H9 (cell line): ENCODE results near the gene TSPAN11. TPM values are rescaled to one million over a fixed set of nuclear protein-coding genes. Genes with fewer than 3 reads are reported as not detected.

Experiments used
- DNase-seq: peaks from one replicate; pipeline ENCODE4 v3.0.0-alpha.2; 2017
- H2AFZ ChIP-seq: one replicate; pipeline ENCODE4 v1.6.1; 2013; ENCODE audit warnings: mild to moderate bottlenecking, low read length, control low read depth, moderate library complexity
- H2AK5ac ChIP-seq: 2 replicates; pipeline ENCODE4 v1.6.1; 2013; ENCODE audit warnings: low read length, control low read depth, mixed read lengths; ENCODE audit not compliant: insufficient read length
- H2BK120ac ChIP-seq: one replicate; pipeline ENCODE4 v1.6.1; 2013; ENCODE audit warnings: low read depth, mild to moderate bottlenecking, low read length, control low read depth, inconsistent platforms; ENCODE audit not compliant: poor library complexity, severe bottlenecking
- H2BK12ac ChIP-seq: 2 replicates; pipeline ENCODE4 v1.6.1; 2013; ENCODE audit warnings: low read length, control low read depth, mixed read lengths, low read depth; ENCODE audit not compliant: insufficient read length
- H2BK15ac ChIP-seq: 2 replicates; pipeline ENCODE4 v1.6.1; 2013; ENCODE audit warnings: low read depth, low read length, control low read depth
- H2BK20ac ChIP-seq: one replicate; pipeline ENCODE4 v1.6.1; 2013; ENCODE audit warnings: low read depth, mild to moderate bottlenecking, low read length, control low read depth, inconsistent platforms; ENCODE audit not compliant: poor library complexity, severe bottlenecking
- H2BK5ac ChIP-seq: 2 replicates; pipeline ENCODE4 v1.6.1; 2013; ENCODE audit warnings: low read length, control low read depth, mixed read lengths; ENCODE audit not compliant: insufficient read length
- H3K14ac ChIP-seq: 2 replicates; pipeline ENCODE4 v1.6.1; 2013; ENCODE audit warnings: low read length, control low read depth; ENCODE audit not compliant: insufficient read depth
- H3K18ac ChIP-seq: 2 replicates; pipeline ENCODE4 v1.6.1; 2013; ENCODE audit warnings: low read depth, mild to moderate bottlenecking, mixed read lengths, low read length, control low read depth; ENCODE audit not compliant: insufficient read length
- H3K23ac ChIP-seq: 2 replicates; pipeline ENCODE4 v1.6.1; 2013; ENCODE audit warnings: low read length, control low read depth, mixed read lengths, low read depth; ENCODE audit not compliant: insufficient read length
- H3K23me2 ChIP-seq: 2 replicates; pipeline ENCODE4 v1.6.1; 2013; ENCODE audit warnings: low read depth, mild to moderate bottlenecking, mixed read lengths, low read length, control low read depth; ENCODE audit not compliant: insufficient read length, poor library complexity, severe bottlenecking
- H3K27ac ChIP-seq: 2 replicates; pipeline ENCODE4 v1.5.1; 2013; ENCODE audit warnings: low read length, control low read depth, mixed read lengths, low read depth; ENCODE audit not compliant: insufficient read length
- H3K27me3 ChIP-seq: 2 replicates; pipeline ENCODE4 v1.6.1; 2013; ENCODE audit warnings: low read length, control low read depth, inconsistent platforms; ENCODE audit not compliant: insufficient read depth
- H3K4ac ChIP-seq: 2 replicates; pipeline ENCODE4 v1.6.1; 2013; ENCODE audit warnings: low read depth, mild to moderate bottlenecking, control low read depth, inconsistent platforms, low read length, moderate library complexity
- H3K4me1 ChIP-seq: 2 replicates; pipeline ENCODE4 v1.6.1; 2013; ENCODE audit warnings: low read length, control low read depth, inconsistent platforms; ENCODE audit not compliant: insufficient read depth
- H3K4me2 ChIP-seq: 2 replicates; pipeline ENCODE4 v1.6.1; 2013; ENCODE audit warnings: low read length, control low read depth, mixed read lengths; ENCODE audit not compliant: insufficient read length, insufficient read depth
- H3K56ac ChIP-seq: 2 replicates; pipeline ENCODE4 v1.6.1; 2013; ENCODE audit warnings: low read depth, mild to moderate bottlenecking, mixed read lengths, low read length, control low read depth; ENCODE audit not compliant: insufficient read length
- H3K79me1 ChIP-seq: 2 replicates; pipeline ENCODE4 v1.6.1; 2013; ENCODE audit warnings: low read depth, mild to moderate bottlenecking, moderate library complexity, low read length, control low read depth, inconsistent platforms; ENCODE audit not compliant: insufficient read depth, poor library complexity, severe bottlenecking
- H3K79me2 ChIP-seq: 2 replicates; pipeline ENCODE4 v1.6.1; 2013; ENCODE audit warnings: low read length, control low read depth, inconsistent platforms; ENCODE audit not compliant: insufficient read depth
- H3K9ac ChIP-seq: 2 replicates; pipeline ENCODE4 v1.6.1; 2013; ENCODE audit warnings: low read length, control low read depth, mixed read lengths; ENCODE audit not compliant: insufficient read length; ENCODE audit errors: extremely low read depth
- H3K9me3 ChIP-seq: one replicate; pipeline ENCODE4 v1.6.1; 2013; ENCODE audit warnings: low read depth, low read length, inconsistent platforms; ENCODE audit not compliant: control insufficient read depth
- H3T11ph ChIP-seq: one replicate; pipeline ENCODE4 v1.6.1; 2013; ENCODE audit warnings: mild to moderate bottlenecking, low read length, control low read depth, inconsistent platforms
- H4K20me1 ChIP-seq: one replicate; pipeline ENCODE4 v1.6.1; 2013; ENCODE audit not compliant: control insufficient read depth, insufficient read length, insufficient read depth
- H4K5ac ChIP-seq: 2 replicates; pipeline ENCODE4 v1.6.1; 2013; ENCODE audit warnings: low read depth, mild to moderate bottlenecking, mixed read lengths, low read length, control low read depth; ENCODE audit not compliant: insufficient read length
- H4K8ac ChIP-seq: replicated peaks from 2 replicates; pipeline ENCODE4 v1.6.1; 2013; ENCODE audit warnings: low read length, control low read depth, mixed read lengths, low read depth; ENCODE audit not compliant: insufficient read length
- H4K91ac ChIP-seq: 2 replicates; pipeline ENCODE4 v1.6.1; 2013; ENCODE audit warnings: low read depth, mild to moderate bottlenecking, moderate library complexity, mixed read lengths, low read length, control low read depth; ENCODE audit not compliant: insufficient read length
- H3K27ac Mint-ChIP-seq, 3 experiments: 2 replicates in 2 of 3; 3 replicates in 1 of 3; pipeline ENCODE4 v1.8.0; 2020 to 2021; ENCODE audit warnings: mixed read lengths in 3 of 3, mild to moderate bottlenecking in 1 of 3, moderate library complexity in 1 of 3
- H3K27me3 Mint-ChIP-seq: 2 replicates; pipeline ENCODE4 v1.8.0; 2021; ENCODE audit warnings: low read depth, mild to moderate bottlenecking, moderate library complexity, mixed read lengths
- H3K36me3 Mint-ChIP-seq, 3 experiments: 2 replicates in 2 of 3; 3 replicates in 1 of 3; pipeline ENCODE4 v1.8.0; 2020 to 2021; ENCODE audit warnings: low read depth in 3 of 3, mixed read lengths in 3 of 3; ENCODE audit not compliant: insufficient read depth in 1 of 3
- H3K4me1 Mint-ChIP-seq, 2 experiments: 2 replicates each; pipeline ENCODE4 v1.8.0; 2020; ENCODE audit warnings: mixed read lengths in 2 of 2
- H3K4me3 Mint-ChIP-seq, 2 experiments: 2 replicates in 1 of 2; 3 replicates in 1 of 2; pipeline ENCODE4 v1.8.0; 2020 to 2021; ENCODE audit warnings: mild to moderate bottlenecking in 2 of 2, mixed read lengths in 2 of 2, moderate library complexity in 1 of 2
- H3K9me3 Mint-ChIP-seq, 2 experiments: 2 replicates in 1 of 2; 3 replicates in 1 of 2; pipeline ENCODE4 v1.8.0; 2020; ENCODE audit warnings: mild to moderate bottlenecking in 2 of 2, mixed read lengths in 2 of 2, moderate library complexity in 1 of 2
- WGBS: extraction: QIAGEN DNeasy Blood & Tissue Kit; methylation state at CpG from one replicate; pipeline ENCODE4 v1.1.7; 2013; ENCODE audit warnings: missing lambda C conversion rate, low lambda C conversion rate, mixed read lengths; ENCODE audit not compliant: insufficient read length; ENCODE audit errors: extremely low coverage; 5-methylcytosine and 5-hydroxymethylcytosine counted together
- total RNA-seq: library from RNA; stranded (reverse); gene quantifications from 2 replicates; pipeline ENCODE4 v1.2.1, GENCODE V29; 2021
- TF ChIP-seq, protein P1 (sequence below): fragments of 200-600 bp; sonication (generic); conservative IDR thresholded peaks from 3 replicates; pipeline ENCODE4 v1.8.0; 2021; ENCODE audit warnings: antibody characterized with exemption, mild to moderate bottlenecking

Gene TSPAN11
- total RNA-seq, 1 experiment from 2014 or later: 4.2 TPM

DNA sequence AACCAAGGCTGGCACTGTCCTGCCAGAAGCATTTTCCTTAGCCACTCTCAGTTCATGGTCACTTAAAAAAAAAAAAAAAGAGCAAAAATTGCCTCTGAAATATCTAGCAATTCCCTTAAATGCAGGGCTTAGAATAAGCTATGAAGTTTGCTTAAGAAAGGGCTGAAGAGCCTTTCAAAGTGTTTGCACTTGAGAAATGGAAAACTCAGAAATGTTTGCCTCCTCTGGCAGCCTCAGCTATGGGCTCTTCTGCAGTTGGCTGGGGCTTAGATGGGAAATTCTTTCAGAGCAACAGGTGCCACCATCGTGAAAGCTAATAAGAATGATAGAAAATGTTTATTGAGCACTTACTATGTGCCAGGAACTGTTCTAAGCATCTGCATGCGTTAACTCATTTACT lies 48.5 kb upstream of the TSPAN11 start:
- Histone ChIP-seq H3K4ac (no peak overlapping the region), H2BK5ac (no peak overlapping the region), H3K79me2 (no peaks in the 10 kb centered on the region), H3K56ac (no peak overlapping the region), H3K18ac (no peak overlapping the region), H3K23ac (no peak overlapping the region), H4K5ac (no peak overlapping the region), H3K23me2 (no peaks in the 10 kb centered on the region), H3K14ac (no peak overlapping the region), H4K91ac (no peak overlapping the region), H2BK20ac (no peak overlapping the region), H3K4me1 (no peaks in the 10 kb centered on the region; the same call in 1 of the 2 replicates), H2AFZ (no peak overlapping the region), H2BK12ac (no peak overlapping the region), H3T11ph (no peak overlapping the region), H3K9ac (no peak overlapping the region), H3K9me3 (no peaks in the 10 kb centered on the region), H3K79me1 (no peaks in the 10 kb centered on the region), H3K27ac (no peak overlapping the region), H4K8ac (no peak overlapping the region), H3K4me2 (no peak overlapping the region), H2AK5ac (no peak overlapping the region), H4K20me1 (no peaks in the 10 kb centered on the region), H2BK15ac (no peak overlapping the region), H3K27me3 (no peaks in the 10 kb centered on the region), H2BK120ac (no peak overlapping the region)
- Mint-ChIP-seq H3K36me3 (no peaks in the 10 kb centered on the region), H3K4me3 (no peak overlapping the region), H3K27me3 (peaks cover 24% of the 10 kb centered on the region), H3K27ac (no peak overlapping the region), H3K9me3 (no peaks in the 10 kb centered on the region), H3K4me1 (peaks cover 14 to 25% of the 10 kb centered on the region in 2 experiments)
- no CpG with 5 or more reads among the region's 2 CpGs for WGBS
- TF ChIP-seq, protein P1, sequence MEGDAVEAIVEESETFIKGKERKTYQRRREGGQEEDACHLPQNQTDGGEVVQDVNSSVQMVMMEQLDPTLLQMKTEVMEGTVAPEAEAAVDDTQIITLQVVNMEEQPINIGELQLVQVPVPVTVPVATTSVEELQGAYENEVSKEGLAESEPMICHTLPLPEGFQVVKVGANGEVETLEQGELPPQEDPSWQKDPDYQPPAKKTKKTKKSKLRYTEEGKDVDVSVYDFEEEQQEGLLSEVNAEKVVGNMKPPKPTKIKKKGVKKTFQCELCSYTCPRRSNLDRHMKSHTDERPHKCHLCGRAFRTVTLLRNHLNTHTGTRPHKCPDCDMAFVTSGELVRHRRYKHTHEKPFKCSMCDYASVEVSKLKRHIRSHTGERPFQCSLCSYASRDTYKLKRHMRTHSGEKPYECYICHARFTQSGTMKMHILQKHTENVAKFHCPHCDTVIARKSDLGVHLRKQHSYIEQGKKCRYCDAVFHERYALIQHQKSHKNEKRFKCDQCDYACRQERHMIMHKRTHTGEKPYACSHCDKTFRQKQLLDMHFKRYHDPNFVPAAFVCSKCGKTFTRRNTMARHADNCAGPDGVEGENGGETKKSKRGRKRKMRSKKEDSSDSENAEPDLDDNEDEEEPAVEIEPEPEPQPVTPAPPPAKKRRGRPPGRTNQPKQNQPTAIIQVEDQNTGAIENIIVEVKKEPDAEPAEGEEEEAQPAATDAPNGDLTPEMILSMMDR: no peak
- no peak for DNase-seq
